ENCODE measurements around the gene KCNK2. TPM values are rescaled to one million over a fixed set of nuclear protein-coding genes. Genes with fewer than 3 reads are reported as not detected.

Gene KCNK2
- total RNA-seq, 2 donors from 2014 or later, result 0.12 TPM; not detected in 1

- H3K4me1 ChIP-seq, result no peaks in the 10 kb centered on the region
- no peaks in the 10 kb centered on the region for H3K36me3 ChIP-seq
- H3K4me3 ChIP-seq, result no peak overlapping the region
- DNase-seq (ENCODE audit: low spot score), result no peak
- H3K9me3 ChIP-seq, result peaks cover 0 to 7% of the 10 kb centered on the region in 2 donors
- TF ChIP-seq CTCF (IDR thresholded peaks at IDR 0.05), result no peak
- no peak overlapping the region for H3K27ac ChIP-seq
- H3K27me3 ChIP-seq, result no peaks in the 10 kb centered on the region
Observed at GRCh38 chr1:215045698-215046308, 36.7 kb upstream of the KCNK2 start.

DNA sequence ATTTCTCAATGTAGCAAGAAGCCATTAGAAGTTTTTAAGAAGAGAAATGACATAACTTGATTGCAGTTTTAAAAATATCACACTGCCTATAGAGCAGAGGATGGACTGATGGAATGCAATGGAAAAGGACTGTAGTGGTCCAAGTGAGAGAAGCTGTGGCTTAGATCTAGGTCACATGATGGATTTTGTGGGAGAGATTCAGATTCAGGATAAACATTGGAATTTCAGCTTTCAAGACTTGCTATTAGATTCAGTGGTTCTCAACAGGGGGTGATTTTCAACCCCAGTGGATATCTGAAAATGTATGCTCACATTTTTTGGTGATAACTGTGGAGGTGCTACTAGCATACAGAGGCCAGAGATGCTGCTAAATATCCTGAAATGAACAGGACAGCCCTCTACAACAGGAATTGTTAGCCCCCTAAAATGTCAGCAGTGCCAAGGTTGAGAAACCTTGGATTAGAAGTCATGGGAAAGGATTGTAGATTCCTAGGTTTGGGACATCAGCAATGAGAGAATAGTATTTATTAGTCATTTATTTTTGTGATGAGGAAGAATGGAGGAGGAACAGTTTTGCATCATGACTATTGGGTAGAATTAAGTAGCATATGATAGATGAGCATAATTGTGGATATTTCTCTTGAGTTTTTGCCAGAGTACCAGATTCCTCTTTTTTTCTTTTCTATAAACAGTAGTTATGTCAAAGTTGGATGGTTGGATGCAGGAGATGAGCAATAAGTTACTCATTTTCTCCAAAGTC, 30.1 kb upstream of the KCNK2 start:
- no peak overlapping the region for H3K4me3 ChIP-seq
- no peaks in the 10 kb centered on the region for H3K27me3 ChIP-seq
- no peaks in the 10 kb centered on the region for H3K4me1 ChIP-seq
- H3K27ac ChIP-seq, result no peak overlapping the region
- no peak for TF ChIP-seq CTCF (IDR thresholded peaks at IDR 0.05)
- no peak for DNase-seq (ENCODE audit: low spot score)
- H3K9me3 ChIP-seq, result peaks cover 0 to 7% of the 10 kb centered on the region in 2 donors
- no peaks in the 10 kb centered on the region for H3K36me3 ChIP-seq

- Histone ChIP-seq H3K4me3 (no peak overlapping the region), H3K9me3 (peaks cover 0 to 4% of the 10 kb centered on the region in 2 donors), H3K27me3 (no peaks in the 10 kb centered on the region), H3K4me1 (no peaks in the 10 kb centered on the region), H3K36me3 (no peaks in the 10 kb centered on the region), H3K27ac (no peak overlapping the region)
- TF ChIP-seq CTCF (IDR thresholded peaks at IDR 0.05), result no peak
- DNase-seq (ENCODE audit: low spot score), result no peak
Observed at GRCh38 chr1:215054266-215054665, 28.3 kb upstream of the KCNK2 start.

- Histone ChIP-seq H3K27me3 (no peaks in the 10 kb centered on the region), H3K27ac (no peak overlapping the region), H3K36me3 (no peaks in the 10 kb centered on the region), H3K4me1 (no peaks in the 10 kb centered on the region), H3K4me3 (no peak overlapping the region), H3K9me3 (no peaks in the 10 kb centered on the region)
- DNase-seq (ENCODE audit: low spot score), result no peak
- no peak for TF ChIP-seq CTCF (IDR thresholded peaks at IDR 0.05)
Observed at GRCh38 chr1:215055281-215055935, 27.1 kb upstream of the KCNK2 start.

GRCh38 chr1:215056584-215056983, 26.0 kb upstream of the KCNK2 start:
- no peak overlapping the region for H3K4me3 ChIP-seq
- TF ChIP-seq CTCF (IDR thresholded peaks at IDR 0.05), result no peak
- no peaks in the 10 kb centered on the region for H3K36me3 ChIP-seq

More at GRCh38 chr1:215056584-215056983, 26.0 kb upstream of the KCNK2 start:
- Histone ChIP-seq H3K9me3 (no peaks in the 10 kb centered on the region), H3K4me1 (no peaks in the 10 kb centered on the region), H3K27ac (no peak overlapping the region), H3K27me3 (no peaks in the 10 kb centered on the region)
- DNase-seq (ENCODE audit: low spot score), result no peak

Data from right atrium auricular region (tissue), 2 donors.